AG04450 (cell line): ENCODE data around the gene IQGAP1. TPM values are rescaled to one million over a fixed set of nuclear protein-coding genes. Genes with fewer than 3 reads are reported as not detected.
A peak's percentile ranks its signal among the peaks of the same experiment; 100 is the strongest.
"Not testable (repeated sequence)": the region's sequence is repeated elsewhere in the genome, so short reads cannot be mapped to it uniquely, and the experiment has no call there.

ENCODE experiments used
- CTCF ChIA-PET: fragments of 300-600, 350-600 bp; formaldehyde crosslinking; extraction: SDS; loops from one replicate; lab custom pipeline; 2022; ENCODE audit warnings: antibody characterized with exemption, inconsistent platforms; lab: Charles Lee
- POLR2A ChIA-PET: fragments of 350-600 bp; formaldehyde crosslinking; extraction: SDS; loops from one replicate; lab custom pipeline; 2021; ENCODE audit warnings: antibody characterized with exemption, inconsistent platforms; lab: Yijun Ruan, JAX
- DNase-seq: peaks from one replicate; pipeline ENCODE4 v3.0.0-alpha.2; 2011; ENCODE audit warnings: low read depth, low spot score
- H3K27ac ChIP-seq: one replicate; pipeline ENCODE4 v1.5.1; 2012; ENCODE audit warnings: low read depth, low read length, control low read depth
- H3K27me3 ChIP-seq: one replicate; pipeline ENCODE4 v1.6.0; 2012; ENCODE audit warnings: low read length; ENCODE audit not compliant: control insufficient read depth, insufficient read depth
- H3K4me3 ChIP-seq: 2 replicates; pipeline ENCODE4 v1.5.1; 2011; ENCODE audit warnings: mild to moderate bottlenecking, low read depth, low read length, control low read depth
- H3K9me3 ChIP-seq: 2 replicates; pipeline ENCODE4 v1.5.1; 2012; ENCODE audit warnings: low read length; ENCODE audit not compliant: control insufficient read depth, insufficient read depth
- polyA plus RNA-seq: library from polyadenylated mRNA; depleted of rRNA; stranded (reverse); fragments of >200 nt; gene quantifications from 2 replicates; pipeline ENCODE4 v1.2.3, GENCODE V29; 2011
- TF ChIP-seq, protein P1 (sequence below): IDR thresholded peaks from 2 replicates; pipeline ENCODE4 v1.5.1; 2011; ENCODE audit warnings: low read depth, low read length, control low read depth, inconsistent platforms

Gene IQGAP1
- polyA plus RNA-seq, 1 experiment: 170 TPM

DNA sequence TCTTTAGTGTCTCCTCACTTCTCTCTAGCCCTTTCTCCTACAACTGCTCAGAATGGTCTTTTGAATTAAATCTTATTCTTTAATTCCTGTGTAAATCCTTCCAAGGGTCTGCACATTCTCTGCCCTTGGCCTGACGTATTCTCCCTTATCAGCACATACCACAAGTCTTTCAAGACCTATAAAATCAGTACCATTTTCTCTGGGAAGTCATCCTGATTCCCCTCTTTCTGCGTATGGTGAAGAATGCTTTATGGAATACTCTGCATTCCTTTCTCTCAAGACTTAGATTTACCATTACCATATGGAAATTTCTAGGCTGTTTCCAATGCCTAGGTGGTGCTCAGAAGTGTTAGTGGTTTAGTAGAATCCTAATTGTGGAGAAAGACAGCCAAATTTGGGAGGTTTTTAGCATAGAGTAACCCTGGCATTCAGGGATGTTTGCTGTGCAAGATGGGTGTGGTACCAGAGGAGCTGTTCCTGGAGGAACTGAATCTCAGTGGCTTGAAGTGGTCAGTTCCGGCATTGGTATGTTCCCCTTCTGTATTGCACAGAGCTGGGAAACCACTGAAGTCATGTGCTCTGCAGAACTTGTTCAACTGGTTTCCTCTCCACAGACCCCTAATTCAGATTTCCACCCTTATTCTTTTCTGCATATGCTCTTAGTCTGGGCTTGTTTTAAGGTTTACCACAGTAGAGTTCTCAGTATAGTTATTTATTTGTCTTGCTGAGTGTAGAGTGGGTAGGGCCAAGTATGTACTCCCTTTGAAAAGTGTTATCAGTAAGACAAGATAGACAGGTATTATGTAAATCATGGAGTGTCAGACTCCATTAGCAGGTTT lies 24.5 kb downstream of the IQGAP1 start:
- Histone ChIP-seq H3K27ac (peak overlapping the region; percentile 59), H3K4me3 (no peak overlapping the region), H3K27me3 (no peaks in the 10 kb centered on the region), H3K9me3 (peaks cover 2% of the 10 kb centered on the region; the same call in 1 of the 2 replicates)
- ChIA-PET POLR2A (interaction anchor here (1.0 to 1.2 kb wide), 4 partner anchors 10 to 92 kb away, joined by 3 to 4 read pairs (median 3); no protein-coding TSS in a partner anchor), CTCF (interaction anchor here (1.2 to 1.9 kb wide), 2 partner anchors 18 to 92 kb away, joined by 3 to 10 read pairs; no protein-coding TSS in a partner anchor)
- TF ChIP-seq, protein P1, sequence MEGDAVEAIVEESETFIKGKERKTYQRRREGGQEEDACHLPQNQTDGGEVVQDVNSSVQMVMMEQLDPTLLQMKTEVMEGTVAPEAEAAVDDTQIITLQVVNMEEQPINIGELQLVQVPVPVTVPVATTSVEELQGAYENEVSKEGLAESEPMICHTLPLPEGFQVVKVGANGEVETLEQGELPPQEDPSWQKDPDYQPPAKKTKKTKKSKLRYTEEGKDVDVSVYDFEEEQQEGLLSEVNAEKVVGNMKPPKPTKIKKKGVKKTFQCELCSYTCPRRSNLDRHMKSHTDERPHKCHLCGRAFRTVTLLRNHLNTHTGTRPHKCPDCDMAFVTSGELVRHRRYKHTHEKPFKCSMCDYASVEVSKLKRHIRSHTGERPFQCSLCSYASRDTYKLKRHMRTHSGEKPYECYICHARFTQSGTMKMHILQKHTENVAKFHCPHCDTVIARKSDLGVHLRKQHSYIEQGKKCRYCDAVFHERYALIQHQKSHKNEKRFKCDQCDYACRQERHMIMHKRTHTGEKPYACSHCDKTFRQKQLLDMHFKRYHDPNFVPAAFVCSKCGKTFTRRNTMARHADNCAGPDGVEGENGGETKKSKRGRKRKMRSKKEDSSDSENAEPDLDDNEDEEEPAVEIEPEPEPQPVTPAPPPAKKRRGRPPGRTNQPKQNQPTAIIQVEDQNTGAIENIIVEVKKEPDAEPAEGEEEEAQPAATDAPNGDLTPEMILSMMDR: no peak
- no peak for DNase-seq

DNA sequence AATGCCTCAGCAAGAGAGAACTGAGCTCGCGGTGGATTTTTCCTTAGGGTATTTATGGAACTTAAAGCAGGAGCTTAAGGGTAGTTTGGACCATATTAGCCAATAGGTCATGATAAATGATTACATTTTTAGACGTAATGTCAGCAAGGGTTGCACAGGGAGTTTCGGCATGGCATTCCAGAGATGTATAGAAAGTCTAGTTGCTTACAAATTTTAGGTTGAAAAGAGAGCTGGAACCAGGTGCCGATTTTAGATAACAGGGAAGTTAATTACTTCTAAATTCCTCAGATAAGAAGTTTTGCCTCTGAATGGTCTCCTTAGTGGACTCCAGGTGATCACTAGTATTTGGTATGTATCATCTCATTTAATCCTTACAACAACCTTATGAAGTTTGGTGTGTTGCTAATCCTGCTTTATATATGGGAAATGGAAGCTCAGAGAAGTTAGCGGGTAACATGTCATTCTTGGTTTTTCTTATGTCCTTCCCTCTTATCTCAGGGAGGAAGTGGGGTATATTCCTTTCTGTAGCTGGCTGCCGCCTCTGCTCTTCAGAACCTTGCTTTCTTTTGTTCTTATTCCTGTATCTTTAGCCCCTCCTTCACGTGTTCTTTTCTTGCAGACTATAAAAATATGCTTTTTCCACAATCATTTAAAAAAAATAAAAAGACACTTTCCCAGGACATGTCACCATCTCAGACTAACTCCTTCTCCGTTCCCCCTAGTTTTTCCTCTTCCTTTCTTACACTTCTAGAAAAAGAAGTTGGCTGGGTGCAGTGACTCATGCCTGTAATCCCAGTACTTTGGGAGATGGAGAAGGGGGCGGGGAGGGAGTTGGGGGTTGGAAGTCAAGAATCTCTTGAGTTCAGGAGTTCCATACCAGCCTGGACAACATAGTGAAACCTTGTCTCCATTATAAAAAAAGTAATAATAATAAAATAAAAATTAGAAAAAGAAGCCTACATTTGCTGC lies 25.7 kb downstream of the IQGAP1 start:
- no peaks in the 10 kb centered on the region for H3K27me3 ChIP-seq
- H3K27ac ChIP-seq: peak overlapping the region; percentile 74
- peaks cover 2% of the 10 kb centered on the region; the same call in 1 of the 2 replicates for H3K9me3 ChIP-seq
- ChIA-PET CTCF (interaction anchor here (0.7 to 1.9 kb wide), 3 partner anchors 19 to 94 kb away, joined by 3 to 10 read pairs (median 4); no protein-coding TSS in a partner anchor), POLR2A (interaction anchor here (0.6 to 1.2 kb wide), 6 partner anchors 11 to 93 kb away, joined by 3 to 4 read pairs (median 3); no protein-coding TSS in a partner anchor)
- H3K4me3 ChIP-seq: no peak overlapping the region
- TF ChIP-seq, protein P1: no peak
- no peak for DNase-seq

DNA sequence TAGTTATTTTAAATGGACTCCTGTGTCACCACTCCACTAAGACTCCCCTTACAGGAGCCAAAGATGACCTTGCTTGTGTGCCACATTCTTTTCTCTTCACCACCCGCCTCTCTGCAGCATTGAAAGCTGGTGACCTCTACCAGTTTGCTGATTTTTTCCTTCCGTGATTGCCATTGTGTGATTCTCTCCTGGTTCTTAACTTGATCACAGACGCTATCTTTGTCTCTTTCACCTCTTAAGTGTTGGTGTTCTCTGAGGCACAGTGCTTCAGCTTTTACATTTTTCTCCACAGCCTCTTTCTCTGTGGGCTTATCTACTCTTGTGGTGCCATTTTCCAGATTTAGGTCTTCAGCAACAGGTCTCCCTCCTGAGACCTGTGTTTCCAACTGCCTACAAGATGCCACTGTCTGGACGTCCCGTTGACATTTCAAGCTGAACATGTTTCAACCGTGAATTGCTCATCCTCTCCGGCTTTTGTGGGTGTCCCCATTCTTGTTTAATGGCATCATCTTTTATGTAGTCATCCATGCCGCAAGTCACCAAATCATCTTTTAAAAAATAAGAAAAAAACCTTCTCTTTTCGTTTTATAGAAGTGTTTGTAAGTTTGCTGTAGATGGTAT lies 26.5 kb downstream of the IQGAP1 start:
- ChIA-PET CTCF (interaction anchor here (1.9 kb wide), 1 partner anchor 94 kb away, joined by 10 read pairs; no protein-coding TSS in a partner anchor), POLR2A (interaction anchor here (0.8 kb wide), 2 partner anchors 12 to 27 kb away, joined by 3 to 4 read pairs; no protein-coding TSS in a partner anchor)
- TF ChIP-seq, protein P1: no peak
- H3K27ac ChIP-seq: peak overlapping the region; percentile 74
- H3K27me3 ChIP-seq: no peaks in the 10 kb centered on the region
- peak overlapping the region; percentile 23; the same call in 1 of the 2 replicates for H3K4me3 ChIP-seq
- no peak for DNase-seq
- H3K9me3 ChIP-seq: peaks cover under 1% of the 10 kb centered on the region; the same call in 1 of the 2 replicates

DNA sequence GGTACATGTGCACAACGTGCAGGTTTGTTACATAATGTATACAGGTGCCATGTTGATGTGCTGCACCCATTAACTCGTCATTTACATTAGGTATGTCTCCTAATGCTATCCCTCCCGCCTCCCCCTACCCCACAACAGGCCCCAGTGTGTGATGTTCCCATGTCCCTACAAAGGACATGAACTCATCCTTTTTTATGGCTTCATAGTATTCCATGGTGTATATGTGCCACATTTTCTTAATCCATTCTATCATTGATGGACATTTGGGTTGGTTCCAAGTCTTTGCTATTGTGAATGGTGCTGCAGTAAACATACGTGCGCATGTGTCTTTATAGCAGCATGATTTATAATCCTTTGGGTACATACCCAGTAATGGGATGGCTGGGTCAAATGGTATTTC lies 28.0 kb downstream of the IQGAP1 start:
- not testable (repeated sequence) for DNase-seq

More for the DNA sequence above, 28.0 kb downstream of the IQGAP1 start:
- H3K9me3 ChIP-seq, H3K27me3 ChIP-seq, H3K4me3 ChIP-seq, POLR2A ChIA-PET, CTCF ChIA-PET, H3K27ac ChIP-seq: not testable (repeated sequence)
